CMK (cell line): ENCODE measurements around the gene EME2.
A peak's percentile ranks its signal among the peaks of the same experiment; 100 is the strongest.

Source experiments
- DNase-seq: peaks from one replicate; pipeline ENCODE4 v3.0.0-alpha.2; 2010; ENCODE audit warnings: low read depth

EME2 gene

DNA sequence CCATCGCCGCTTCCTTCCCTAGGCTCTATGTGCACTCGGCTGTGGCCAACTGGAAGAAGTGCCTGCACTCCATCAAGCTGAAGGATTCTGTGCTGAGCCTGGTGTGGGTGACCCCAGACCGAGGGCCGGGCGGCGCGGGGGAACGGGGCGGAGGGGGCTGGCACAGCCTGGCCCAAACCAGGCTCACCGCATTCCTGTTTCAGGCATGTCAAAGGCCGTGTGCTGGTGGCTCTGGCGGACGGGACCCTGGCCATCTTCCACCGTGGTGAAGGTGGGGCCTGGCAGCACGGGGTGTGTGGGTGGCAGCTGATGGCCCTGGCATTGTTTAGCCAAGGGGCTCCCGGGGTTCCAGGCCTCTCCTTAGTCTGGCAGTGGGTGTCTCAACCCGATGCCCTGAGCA lies 5.9 kb upstream of the EME2 start:
- no peak for DNase-seq

DNA sequence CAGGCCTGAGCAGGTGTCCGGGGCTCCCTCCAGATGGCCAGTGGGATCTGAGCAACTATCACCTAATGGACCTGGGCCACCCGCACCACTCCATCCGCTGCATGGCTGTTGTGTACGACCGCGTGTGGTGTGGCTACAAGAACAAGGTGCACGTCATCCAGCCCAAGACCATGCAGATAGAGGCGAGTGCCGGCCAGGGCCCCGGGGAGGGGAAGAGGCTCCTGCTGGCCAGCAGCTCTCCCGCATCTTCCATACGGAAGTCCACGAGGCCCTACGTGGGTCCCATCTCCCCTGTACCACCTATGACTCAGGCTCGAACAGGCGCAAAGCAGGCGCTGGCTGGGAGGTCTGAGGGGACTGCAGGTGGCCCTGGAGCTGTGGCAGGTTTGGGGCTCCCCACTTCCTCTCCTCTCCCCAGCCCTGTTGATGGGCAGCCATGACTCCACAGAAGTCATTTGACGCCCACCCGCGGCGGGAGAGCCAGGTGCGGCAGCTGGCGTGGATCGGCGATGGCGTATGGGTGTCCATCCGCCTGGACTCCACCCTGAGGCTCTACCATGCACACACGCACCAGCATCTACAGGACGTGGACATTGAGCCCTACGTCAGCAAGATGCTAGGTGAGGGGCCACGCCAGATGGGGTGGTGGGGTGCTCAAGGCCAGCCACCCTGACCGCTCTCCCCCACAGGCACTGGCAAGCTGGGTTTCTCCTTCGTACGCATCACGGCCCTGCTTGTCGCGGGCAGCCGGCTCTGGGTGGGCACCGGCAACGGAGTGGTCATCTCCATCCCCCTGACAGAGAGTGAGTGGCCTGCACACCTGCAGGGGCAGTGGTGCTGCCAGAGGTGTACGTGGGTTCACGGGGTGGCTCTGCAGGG lies 5.3 kb upstream of the EME2 start:
- DNase-seq = no peak

DNA sequence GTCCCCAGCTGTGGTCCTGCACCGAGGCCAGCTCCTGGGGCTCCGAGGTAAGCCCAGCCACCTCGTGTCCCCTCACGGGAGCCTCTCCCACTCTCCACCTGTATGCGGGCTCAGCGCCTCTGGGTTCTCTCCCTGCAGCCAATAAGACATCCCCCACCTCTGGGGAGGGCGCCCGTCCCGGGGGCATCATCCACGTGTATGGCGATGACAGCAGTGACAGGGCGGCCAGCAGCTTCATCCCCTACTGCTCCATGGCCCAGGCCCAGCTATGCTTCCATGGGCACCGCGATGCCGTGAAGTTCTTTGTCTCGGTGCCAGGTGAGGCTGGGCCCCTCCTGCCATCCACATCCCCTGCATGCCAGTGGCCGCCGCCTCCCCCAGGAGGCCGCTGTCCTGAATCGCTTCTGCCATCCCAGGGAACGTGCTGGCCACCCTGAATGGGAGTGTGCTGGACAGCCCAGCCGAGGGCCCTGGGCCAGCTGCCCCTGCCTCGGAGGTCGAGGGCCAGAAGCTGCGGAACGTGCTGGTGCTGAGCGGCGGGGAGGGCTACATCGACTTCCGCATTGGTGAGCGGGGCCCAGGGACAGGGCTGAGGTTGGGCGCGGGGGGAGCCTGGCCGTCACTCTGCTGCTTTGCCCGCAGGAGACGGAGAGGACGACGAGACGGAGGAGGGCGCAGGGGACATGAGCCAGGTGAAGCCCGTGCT lies 4.4 kb upstream of the EME2 start:
- DNase-seq = no peak

DNA sequence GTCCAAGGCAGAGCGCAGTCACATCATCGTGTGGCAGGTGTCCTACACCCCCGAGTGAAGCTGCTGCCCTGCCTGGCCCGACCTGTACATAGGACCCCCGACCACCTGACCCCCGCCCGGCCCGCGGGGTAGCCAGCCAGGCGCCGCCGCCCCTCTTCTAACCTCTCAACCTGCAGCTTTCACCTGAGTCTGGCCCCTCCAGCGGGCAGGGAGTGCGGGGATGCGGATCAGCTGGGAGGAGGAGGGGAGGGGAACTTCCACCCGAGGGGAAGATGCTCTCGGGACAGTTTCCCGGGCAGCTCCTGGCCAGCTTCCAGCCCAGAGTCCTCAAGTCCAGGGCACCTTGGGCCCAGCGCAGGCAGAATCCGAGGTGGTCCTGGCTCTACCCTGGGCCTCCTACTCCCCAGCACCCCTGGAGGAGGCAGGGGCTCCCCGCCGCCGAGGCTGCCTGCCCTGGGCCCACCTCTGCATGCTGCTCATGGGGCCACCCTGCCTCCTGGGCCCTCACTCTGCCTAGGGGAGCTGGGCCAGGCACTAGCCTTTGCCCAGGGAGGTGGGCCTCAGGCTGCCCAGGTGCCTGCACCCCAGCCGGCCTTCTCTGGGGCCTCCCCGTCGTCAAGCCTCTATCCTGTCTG lies 3.7 kb upstream of the EME2 start:
- no peak for DNase-seq

DNA sequence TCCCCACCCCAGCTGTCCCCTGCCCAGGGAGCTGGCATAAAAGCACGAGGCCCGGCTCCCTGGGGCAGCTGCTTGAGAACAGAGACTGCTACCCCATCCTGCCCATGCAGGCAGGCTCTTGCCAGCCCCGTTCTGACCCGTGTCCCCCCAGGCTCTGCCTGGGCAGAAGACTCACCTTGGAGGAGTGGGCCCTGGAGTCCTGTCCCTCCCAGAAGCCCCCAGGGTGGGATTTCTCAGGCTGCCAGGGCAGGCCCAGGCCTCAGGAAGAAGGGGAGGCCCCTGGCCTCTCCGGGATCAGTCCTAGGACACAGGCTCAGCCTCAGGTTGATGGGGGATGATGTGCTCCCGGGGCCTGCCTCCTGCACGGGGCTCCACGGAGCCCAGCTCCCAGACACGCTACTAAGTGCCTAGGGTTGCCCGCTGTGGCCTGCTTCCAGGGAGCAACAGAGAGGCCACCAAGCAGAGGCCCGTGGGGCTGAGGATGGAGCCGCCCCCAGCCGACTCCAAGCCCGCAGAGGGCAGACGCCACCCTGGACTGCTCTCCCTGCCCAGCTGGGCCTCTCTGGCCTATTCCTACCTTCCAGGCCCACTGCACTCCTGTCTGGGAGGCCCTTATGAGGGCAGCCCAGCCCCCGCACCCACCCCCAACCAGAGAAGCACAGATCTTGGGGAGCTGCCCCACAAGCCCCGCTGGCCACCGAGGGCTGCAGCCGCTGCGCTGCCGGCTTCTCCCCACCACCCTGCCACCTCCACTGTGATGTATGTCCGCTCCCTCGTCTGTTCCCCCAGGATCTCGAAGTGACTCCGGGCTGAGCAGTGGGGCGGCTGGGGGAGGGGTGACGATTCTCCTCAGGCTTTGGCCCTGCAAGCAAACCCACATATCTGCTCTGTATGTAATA lies 3.0 kb upstream of the EME2 start:
- no peak for DNase-seq

DNA sequence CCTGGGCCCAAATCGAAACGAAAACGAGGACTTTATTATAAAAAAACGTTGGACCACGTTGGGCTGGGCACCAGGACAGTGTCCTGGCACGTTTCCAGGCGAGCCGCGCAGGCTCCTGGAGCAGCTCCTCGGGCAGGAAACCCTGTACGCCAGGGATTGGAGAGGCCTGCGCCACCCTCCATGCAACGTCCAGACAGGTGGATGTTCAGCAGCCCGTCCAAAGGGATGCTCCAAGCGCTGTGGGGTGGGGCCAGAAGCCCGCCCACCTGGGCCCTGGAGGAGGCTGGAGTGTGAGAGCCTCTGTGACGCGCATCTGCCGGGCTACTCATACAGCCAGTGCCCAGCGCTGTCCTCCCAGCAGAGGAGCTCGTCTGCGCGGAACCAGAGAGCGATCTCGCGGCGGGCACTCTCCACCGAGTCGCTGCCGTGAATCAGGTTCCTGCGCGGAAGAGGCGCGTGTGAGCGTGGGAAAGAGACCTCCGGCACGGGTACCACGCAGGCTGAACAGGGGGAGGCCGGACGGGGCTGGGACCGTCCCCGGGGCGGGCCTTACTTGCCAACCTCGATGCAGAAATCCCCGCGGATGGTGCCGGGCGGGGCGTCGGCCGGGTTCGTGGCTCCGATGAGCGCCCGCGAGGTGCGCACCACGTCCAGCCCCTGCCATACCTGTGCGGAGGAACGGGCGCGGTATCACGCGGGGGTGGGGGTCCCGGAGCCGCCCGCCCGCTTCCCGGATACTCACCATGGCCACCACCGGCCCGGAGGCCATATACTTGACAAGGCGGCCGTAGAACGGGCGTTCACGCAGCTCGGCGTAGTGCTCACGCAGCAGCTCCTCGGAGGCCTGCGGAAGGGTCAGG lies 2.1 kb upstream of the EME2 start:
- DNase-seq = no peak

DNA sequence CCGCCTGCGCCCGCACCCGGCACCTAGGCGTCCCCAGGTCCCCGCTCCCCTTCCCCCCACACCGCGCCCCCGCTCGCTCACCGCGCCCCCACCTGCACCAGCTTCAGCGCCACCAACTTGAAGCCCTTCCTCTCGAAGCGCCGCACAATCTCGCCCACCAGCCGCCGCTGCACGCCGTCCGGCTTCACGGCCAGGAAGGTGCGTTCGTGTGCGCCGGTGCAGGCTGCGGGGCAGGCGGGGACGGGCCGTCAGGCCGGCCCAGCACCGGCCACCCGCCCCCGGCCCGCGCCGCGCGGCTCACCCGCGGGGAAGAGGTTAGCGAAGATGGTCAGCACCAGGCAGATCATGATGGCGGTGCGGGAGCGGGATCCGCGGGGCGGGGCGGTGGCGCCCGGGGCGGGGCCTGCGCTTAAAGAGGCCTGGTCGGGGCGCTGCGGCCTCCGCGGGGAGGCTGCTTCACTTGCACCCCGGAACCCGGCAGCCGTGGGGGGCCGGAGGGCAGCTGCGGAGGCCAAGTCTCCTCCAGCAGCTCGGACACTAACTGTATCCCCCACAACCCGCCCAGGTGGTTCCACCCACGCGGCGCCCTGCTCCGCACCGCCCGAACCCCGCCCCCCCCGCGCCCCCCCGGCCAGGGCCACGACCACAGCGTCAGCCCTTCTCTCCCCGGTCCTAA lies 1.3 kb upstream of the EME2 start, which contains the start of gene NME3:
Gene NME3 (minus strand): TSS at position 356 of the 676 bp plus-strand sequence. CDS start 9 bp downstream, at position 347.
- no peak for DNase-seq

DNA sequence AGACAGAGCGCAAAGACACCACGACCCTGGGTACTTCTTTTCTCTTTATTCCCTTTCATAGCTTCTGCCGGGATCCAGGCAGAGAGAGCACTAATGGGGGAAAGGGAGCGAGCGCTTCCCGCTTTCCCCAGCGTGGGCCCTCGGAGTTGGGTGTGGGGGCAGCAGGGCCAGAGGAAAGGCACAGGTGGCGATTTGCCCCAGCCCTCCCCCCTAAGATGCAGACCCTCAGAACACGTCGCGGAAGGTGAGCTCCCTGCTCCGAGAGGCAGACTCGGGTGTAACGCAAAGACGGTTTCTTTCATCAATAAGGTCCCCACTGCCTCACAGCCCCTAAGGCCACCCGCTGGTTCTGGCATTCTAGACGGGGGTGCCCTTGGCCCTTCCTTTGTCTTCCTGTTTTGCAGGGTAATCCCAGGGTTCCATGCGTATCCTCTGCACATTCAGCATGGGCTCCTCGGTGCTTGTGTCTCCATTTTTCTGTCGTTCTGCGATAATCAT lies 697 bp upstream of the EME2 start:
- DNase-seq = no peak

DNA sequence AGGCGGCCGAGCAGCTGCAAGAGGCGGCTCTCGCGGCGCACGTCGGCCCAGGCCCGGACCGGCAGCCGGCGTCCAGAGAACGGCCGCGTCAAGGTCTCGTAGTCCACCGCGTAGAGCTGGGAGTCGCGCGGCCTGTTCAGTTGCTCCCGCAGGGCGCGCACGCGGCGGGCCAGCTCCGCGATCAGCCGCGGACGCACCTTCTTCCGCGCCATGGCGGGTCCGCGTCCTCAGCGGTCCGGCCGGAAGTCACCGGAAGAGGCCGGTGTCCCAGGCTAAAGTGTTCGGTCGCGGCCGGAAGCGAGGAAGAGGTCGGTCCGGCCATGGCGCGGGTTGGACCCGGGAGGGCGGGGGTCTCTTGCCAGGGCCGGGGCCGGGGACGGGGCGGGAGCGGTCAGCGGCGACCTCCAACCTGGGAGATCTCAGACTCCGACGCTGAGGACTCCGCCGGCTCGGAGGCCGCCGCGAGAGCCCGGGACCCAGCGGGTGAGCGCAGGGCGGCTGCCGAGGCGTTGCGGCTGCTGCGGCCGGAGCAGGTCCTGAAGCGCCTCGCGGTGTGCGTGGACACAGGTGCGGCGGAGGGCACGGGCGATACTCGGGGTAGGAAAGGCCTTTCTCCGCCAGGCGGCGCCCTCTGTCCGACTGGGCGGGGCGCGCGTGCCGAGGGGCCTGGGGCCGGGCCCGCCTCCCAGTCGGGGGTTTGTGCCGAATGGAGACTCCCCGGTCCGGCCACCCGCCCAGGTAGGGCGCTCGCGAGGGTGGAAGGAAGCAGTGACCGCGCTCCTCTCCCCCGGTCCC lies 495 bp downstream of the EME2 start, which contains the start of gene MRPS34:
Gene MRPS34 (minus strand): TSS at position 227 of the 795 bp plus-strand sequence. CDS start 15 bp downstream, at position 212.
- peak; percentile 74 for DNase-seq

DNA sequence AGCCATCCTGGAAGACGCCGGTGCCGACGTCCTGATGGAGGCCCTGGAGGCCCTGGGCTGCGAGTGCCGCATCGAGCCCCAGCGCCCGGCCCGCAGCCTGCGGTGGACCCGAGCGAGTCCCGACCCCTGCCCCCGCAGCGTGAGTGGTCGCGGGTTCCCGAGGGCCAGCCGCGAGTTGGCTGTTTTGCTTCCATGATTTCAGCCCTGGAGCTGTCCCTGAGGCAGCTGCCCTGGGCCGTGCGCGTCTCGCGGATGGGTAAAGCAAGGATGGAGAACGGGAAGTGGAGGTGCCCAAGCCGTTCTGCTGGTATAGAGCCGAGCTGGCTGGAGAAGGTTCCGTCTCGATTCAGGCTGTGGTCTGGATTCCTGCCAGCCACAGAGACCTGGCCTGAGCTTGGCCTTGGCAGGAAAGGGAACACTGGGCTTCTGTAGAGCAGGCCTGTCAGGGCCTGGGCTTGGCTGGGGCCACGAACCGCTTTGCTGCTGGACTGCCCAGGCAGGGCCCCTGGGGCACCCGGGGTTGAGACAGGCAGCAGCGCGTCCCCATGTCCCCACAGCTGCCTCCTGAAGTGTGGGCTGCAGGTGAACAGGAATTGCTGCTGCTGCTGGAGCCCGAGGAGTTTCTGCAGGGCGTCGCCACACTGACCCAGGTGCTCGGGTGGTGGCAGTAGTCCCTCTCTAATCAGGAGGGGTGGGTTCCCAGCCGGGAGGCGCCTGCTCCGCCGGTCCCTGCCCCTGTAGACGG lies 1.3 kb downstream of the EME2 start:
- no peak for DNase-seq

DNA sequence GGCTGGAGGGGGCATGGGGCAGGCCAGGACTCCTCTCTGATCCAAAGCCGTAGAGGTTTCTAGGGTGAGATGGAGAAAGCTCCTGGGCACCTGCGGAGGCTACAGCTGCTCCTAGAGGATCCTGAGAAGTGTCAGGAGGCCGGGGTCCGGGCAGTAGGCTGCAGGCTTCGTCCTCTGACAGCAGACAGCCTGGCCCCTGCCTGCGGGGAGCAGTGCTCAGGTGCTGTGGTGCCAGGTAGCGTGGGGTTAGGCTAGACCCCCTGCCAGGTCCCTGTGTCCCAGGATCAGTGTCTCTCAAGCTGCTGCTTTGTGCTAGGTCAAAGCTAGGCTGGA lies 1.8 kb downstream of the EME2 start:
- no peak for DNase-seq

DNA sequence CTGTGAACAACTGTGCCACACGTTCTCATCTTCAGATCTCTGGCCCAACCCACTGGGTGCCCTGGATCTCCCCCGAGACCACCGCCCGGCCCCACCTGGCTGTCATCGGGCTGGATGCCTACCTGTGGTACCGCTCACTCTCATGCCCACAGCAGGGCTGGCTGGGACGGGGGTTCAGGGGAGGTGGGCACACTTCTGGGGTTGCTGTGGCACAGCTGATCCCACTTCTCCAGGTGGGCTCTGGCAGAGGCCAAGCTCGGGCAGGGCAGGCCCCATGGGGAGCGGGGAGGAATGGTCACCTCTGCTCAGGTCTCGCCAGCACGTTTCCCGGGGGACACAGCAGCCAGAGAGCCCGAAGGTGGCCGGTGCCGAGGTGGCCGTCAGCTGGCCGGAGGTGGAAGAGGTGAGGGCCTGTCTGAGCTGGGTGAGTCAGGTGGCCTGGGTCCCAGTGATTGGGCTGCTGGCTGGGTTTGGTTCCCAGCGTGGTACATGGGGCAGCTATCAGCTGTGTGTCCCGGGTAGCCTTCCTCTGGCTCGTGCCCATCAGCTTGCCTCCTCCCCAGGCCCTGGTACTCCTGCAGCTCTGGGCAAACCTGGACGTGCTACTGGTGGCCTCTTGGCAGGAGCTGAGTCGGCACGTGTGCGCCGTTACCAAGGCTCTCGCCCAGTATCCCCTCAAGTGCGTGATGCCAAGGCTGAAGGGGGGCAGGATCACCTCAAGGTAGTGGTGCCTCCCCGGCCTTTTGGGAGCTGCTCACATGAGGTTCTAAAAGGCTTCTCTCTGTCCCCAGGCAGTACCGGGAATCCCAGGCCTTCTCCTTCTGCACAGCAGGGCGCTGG lies 2.6 kb downstream of the EME2 start:
- DNase-seq = no peak

DNA sequence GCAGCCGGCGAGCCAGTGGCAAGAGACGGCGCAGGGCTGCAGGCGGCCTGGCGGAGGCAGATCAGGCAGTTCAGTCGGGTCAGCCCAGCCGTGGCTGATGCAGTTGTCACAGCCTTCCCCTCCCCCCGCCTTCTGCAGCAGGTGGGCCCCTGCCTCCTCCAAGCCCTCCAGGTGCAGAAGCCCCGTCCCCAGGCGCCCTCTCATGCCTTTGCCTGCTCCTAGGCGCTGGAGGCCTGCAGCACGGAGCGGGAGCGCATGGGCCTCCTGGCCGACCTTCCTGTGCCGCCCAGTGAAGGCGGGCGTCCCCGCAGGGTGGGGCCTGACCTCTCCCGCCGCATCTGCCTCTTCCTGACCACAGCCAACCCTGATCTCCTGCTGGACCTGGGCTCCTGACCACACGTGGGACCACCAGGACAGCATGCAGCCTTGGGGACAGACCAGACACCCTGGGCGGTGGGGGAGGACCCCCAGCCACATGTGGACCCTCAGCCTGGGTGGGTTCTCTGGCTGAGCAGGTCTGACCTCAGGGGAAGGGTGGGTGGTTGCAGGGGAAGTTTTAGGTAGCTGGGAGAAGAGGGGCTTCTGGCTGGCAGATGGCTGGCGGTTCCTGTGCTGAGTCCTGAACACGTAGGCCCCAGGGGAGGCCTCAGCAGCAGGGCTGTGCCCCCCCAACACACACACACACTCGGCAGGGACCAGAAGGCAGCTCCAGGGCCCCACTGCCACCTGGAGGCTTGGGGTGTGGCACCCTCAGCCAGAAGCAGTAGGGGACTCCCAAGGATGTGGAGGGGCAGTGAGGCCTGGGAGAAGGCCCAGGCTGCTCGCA lies 3.4 kb downstream of the EME2 start:
- DNase-seq = no peak

DNA sequence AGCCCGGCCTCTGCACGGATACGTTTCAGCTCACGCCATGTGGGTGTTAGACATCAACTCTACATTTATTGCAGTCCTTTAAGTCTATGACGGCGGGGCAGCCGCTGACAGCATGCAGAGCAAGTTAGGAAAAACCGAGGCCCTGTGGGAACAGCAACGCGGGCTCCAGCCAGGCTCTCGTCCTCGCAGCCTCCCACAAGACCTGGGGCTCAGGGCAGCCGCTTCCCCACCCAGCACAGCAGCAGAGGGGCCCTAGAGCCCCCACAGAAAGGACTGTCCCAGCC lies 4.0 kb downstream of the EME2 start:
- DNase-seq = no peak

DNA sequence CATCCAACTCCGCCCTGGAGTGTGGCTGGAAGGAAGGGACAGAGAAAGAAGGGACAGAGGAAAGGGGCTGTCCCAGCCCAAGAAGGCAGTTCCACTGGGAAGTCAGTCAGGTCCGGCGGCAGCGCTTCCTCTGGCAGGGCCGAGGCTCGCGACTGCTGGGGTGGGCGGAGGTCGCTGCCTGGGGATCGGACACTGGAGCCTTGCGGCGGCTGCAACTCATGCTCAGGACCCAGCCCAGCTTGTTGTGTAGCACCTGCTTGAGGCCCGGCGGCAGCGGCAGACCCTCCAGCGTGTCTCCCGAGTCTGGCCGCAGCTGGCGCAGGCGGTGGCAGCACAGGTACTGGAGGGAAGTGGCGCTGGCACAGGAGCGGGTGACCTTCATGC lies 4.4 kb downstream of the EME2 start:
- DNase-seq = no peak

DNA sequence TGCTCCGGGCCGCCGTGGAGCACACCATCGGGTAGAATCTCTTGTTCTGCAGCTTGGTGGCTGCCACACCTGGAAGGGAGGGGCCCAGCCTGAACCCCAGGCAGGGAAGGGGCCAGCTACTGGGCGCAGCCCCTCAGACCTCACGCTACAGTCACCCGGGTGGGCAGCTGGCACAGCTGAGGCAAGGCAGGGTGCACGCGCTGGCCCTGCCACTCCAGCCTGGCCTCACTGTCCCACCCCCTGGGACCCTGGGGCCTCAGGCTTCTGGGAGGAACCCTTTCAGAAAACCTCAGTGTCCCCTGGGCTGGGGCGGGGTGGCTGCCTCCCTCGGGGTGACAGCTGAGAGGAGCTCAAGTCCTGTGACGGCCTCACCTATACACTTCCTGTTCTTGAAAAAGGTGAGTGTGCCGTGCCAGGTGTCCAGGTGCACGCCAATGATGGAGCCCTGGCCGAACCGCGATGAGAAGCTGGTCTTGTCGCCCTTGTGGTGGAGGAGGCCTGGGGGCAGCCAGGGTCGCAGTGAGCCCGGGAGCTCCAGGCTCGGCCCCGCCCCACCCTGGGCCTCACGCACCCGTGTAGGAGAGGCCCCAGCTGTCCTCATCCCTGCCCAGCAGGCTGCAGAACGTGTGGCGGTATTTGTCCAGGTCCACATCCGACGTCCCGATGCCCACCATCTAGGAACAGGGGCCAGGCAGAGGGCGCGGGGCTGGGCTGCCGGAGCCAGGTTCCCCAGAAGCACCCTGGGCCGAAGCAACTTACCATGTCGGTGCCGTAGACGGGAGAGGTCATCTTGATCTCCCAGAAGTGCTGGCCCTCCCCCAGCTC lies 5.0 kb downstream of the EME2 start:
- no peak for DNase-seq
